HG02870 (cell line): ENCODE data around the gene HECTD4.

Experiments
- ATAC-seq: cut with Tn5 transposase; IDR thresholded peaks from one replicate; pipeline ENCODE4 v1.9.1; 2021; ENCODE audit warnings: mild to moderate bottlenecking, moderate library complexity; ENCODE audit not compliant: unreplicated experiment

The HECTD4 gene

GRCh38 chr12:112322882-112323547 is 59.2 kb downstream of the HECTD4 start:
- ATAC-seq = no peak

GRCh38 chr12:112322441-112322840 is 59.8 kb downstream of the HECTD4 start:
- ATAC-seq = no peak

- ATAC-seq = no peak
These were observed 61.0 kb downstream of the HECTD4 start for GRCh38 chr12:112321245-112321644.

- no peak for ATAC-seq
These were observed 62.8 kb downstream of the HECTD4 start for GRCh38 chr12:112319395-112319794.

- ATAC-seq = no peak
These were observed 64.8 kb downstream of the HECTD4 start for GRCh38 chr12:112317481-112317880.

- no peak for ATAC-seq
These were observed 67.2 kb downstream of the HECTD4 start for GRCh38 chr12:112314981-112315380.

GRCh38 chr12:112309797-112310196 is 72.4 kb downstream of the HECTD4 start:
- ATAC-seq = peak; percentile 45

- no peak for ATAC-seq
These were observed 73.6 kb downstream of the HECTD4 start for GRCh38 chr12:112308652-112309051.

- no peak for ATAC-seq
These were observed 74.1 kb downstream of the HECTD4 start for GRCh38 chr12:112308161-112308560.

- ATAC-seq = no peak
These were observed 74.8 kb downstream of the HECTD4 start for GRCh38 chr12:112307317-112308011.

GRCh38 chr12:112305951-112306350 is 76.3 kb downstream of the HECTD4 start:
- no peak for ATAC-seq

GRCh38 chr12:112304436-112304835 is 77.8 kb downstream of the HECTD4 start:
- no peak for ATAC-seq

- no peak for ATAC-seq
These were observed 78.4 kb downstream of the HECTD4 start for GRCh38 chr12:112303799-112304198.

- ATAC-seq = peak; percentile 99
These were observed 79.2 kb downstream of the HECTD4 start for GRCh38 chr12:112303004-112303403.

GRCh38 chr12:112299704-112300103 is 82.5 kb downstream of the HECTD4 start:
- ATAC-seq = no peak

- ATAC-seq = no peak
These were observed 85.0 kb downstream of the HECTD4 start for GRCh38 chr12:112297188-112297587.

- no peak for ATAC-seq
These were observed 86.0 kb downstream of the HECTD4 start for GRCh38 chr12:112296183-112296582.

- ATAC-seq = no peak
These were observed 87.4 kb downstream of the HECTD4 start for GRCh38 chr12:112294793-112295192.

- no peak for ATAC-seq
These were observed 93.6 kb downstream of the HECTD4 start for GRCh38 chr12:112288638-112289037.

- ATAC-seq = no peak
These were observed 96.4 kb downstream of the HECTD4 start for GRCh38 chr12:112285600-112286401.

- ATAC-seq = no peak
These were observed 98.7 kb downstream of the HECTD4 start for GRCh38 chr12:112283546-112283945.

- no peak for ATAC-seq
These were observed 99.3 kb downstream of the HECTD4 start for GRCh38 chr12:112282920-112283319.
